PC-9 (cell line): ENCODE measurements around the gene PALLD. TPM values are rescaled to one million over a fixed set of nuclear protein-coding genes. Genes with fewer than 3 reads are reported as not detected.

Experiments used
- BruUV-seq: library from RNA; stranded (reverse); fragments of 400-500 nt; replicated peaks from 2 replicates; lab custom pipeline; 2021; lab: Mats Ljungman, UMichigan
- CTCF ChIA-PET: fragments of 300-600 bp; sonication (Branson Sonifier 250); formaldehyde crosslinking; loops from one replicate; lab custom pipeline; 2022; ENCODE audit warnings: antibody characterized with exemption; lab: Charles Lee
- POLR2A ChIA-PET: fragments of 300-600 bp; sonication (Branson Sonifier 250); formaldehyde crosslinking; loops from one replicate; lab custom pipeline; 2022; ENCODE audit warnings: antibody characterized with exemption; ENCODE audit not compliant: unreplicated experiment; lab: Charles Lee
- DNase-seq, 2 experiments: peaks; one replicate each; pipeline versions ENCODE4 v3.0.0 to v3.0.0-alpha.2; 2015 to 2022; ENCODE audit warnings: mixed read lengths in 1 of 2
- H2AFZ ChIP-seq: fragments of 200-600 bp; sonication (generic); 2 replicates; pipeline ENCODE4 v1.8.1; 2017; ENCODE audit warnings: antibody characterized with exemption
- H3F3A ChIP-seq: fragments of 200-600 bp; sonication (generic); 2 replicates; pipeline ENCODE4 v1.8.1; 2017; ENCODE audit warnings: antibody characterized with exemption, mild to moderate bottlenecking, low read depth; ENCODE audit not compliant: insufficient read depth
- H3K27ac ChIP-seq: fragments of 200-600 bp; sonication (generic); 2 replicates; pipeline ENCODE4 v1.6.1; 2016; ENCODE audit warnings: mixed run types
- H3K27me3 ChIP-seq: fragments of 200-600 bp; sonication (generic); 2 replicates; pipeline ENCODE4 v1.6.1; 2016; ENCODE audit warnings: low read depth, mixed run types; ENCODE audit not compliant: insufficient read depth
- H3K36me3 ChIP-seq: fragments of 200-600 bp; sonication (generic); 2 replicates; pipeline ENCODE4 v1.6.1; 2016; ENCODE audit warnings: low read depth, mixed run types
- H3K4me1 ChIP-seq: fragments of 200-600 bp; sonication (generic); replicated peaks from 2 replicates; pipeline ENCODE4 v1.6.1; 2016; ENCODE audit warnings: mixed run types; ENCODE audit not compliant: insufficient read depth
- H3K4me2 ChIP-seq: fragments of 200-600 bp; sonication (generic); 2 replicates; pipeline ENCODE4 v1.6.1; 2017; ENCODE audit warnings: mixed run types
- H3K4me3 ChIP-seq: fragments of 200-600 bp; sonication (generic); 2 replicates; pipeline ENCODE4 v1.6.1; 2016; ENCODE audit warnings: mixed run types
- H3K79me2 ChIP-seq: fragments of 200-600 bp; sonication (generic); 2 replicates; pipeline ENCODE4 v1.6.1; 2017; ENCODE audit warnings: low read depth, mixed run types
- H3K9me2 ChIP-seq: fragments of 200-600 bp; sonication (generic); 2 replicates; pipeline ENCODE4 v1.8.1; 2017; ENCODE audit warnings: mild to moderate bottlenecking; ENCODE audit not compliant: insufficient read depth
- H3K9me3 ChIP-seq: fragments of 200-600 bp; sonication (generic); 2 replicates; pipeline ENCODE4 v1.8.1; 2016; ENCODE audit warnings: low read depth; ENCODE audit not compliant: insufficient read depth
- H4K20me1 ChIP-seq: fragments of 200-600 bp; sonication (generic); 2 replicates; pipeline ENCODE4 v1.8.1; 2017; ENCODE audit not compliant: insufficient read depth
- EZH2 ChIP-seq: fragments of 200-600 bp; sonication (generic); IDR thresholded peaks from 2 replicates; pipeline ENCODE4 v1.8.0; 2017; ENCODE audit warnings: antibody characterized with exemption, low read depth
- intact Hi-C: fragments of 100-400 bp; cut with micrococcal nuclease; formaldehyde crosslinking; loops from one replicate; pipeline ENCODE4 v1.10.0; 2022; ENCODE audit not compliant: unreplicated experiment
- total RNA-seq: library from RNA; stranded (reverse); gene quantifications from 2 replicates; pipeline ENCODE4 v1.2.3, GENCODE V29; 2021
- TF ChIP-seq, protein P1 (sequence below): fragments of 200-600 bp; sonication (generic); conservative IDR thresholded peaks from 2 replicates; pipeline ENCODE4 v1.6.1; 2017; ENCODE audit warnings: mixed run types, antibody characterized with exemption, mild to moderate bottlenecking, moderate library complexity

The PALLD gene
- total RNA-seq, 1 experiment from 2014 or later: 156 TPM

DNA sequence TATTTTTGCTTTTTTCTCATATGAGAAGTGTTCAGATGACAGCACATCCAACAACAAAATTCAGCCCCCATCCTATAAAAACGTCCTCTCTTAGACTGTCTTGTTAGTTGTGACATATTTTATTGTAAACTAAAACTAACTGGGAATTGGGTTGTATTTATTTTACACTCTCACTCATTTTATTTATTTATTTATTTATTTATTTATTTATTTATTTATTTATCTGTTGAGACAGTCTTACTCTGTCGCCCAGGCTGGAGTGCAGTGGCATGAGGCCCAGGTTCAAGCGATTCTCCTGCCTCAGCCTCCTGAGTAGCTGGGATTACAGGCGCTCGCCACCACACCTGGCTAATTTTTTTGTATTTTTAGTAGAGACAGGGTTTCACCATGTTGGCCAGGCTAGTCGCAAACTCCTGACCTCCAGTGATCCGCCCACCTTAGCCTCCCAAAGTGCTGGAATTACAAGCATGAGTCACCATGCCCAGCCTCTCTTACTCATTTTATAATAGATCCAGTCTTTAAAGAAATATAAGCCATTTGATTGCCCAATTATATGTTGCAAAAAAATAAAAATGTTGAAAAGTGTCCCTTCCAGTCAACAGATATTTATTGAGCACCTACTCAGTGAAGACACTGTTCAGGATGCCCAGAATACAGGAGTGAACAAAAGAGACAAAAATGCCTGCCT lies 44.6 kb downstream of the PALLD start:
- H3K27ac ChIP-seq: no peak overlapping the region
- intact Hi-C loops: loop anchor here (2.0 kb wide), 1 partner anchor 21 kb away; no protein-coding TSS in a partner anchor
- no peak overlapping the region for H2AFZ ChIP-seq
- TF ChIP-seq, protein P1, sequence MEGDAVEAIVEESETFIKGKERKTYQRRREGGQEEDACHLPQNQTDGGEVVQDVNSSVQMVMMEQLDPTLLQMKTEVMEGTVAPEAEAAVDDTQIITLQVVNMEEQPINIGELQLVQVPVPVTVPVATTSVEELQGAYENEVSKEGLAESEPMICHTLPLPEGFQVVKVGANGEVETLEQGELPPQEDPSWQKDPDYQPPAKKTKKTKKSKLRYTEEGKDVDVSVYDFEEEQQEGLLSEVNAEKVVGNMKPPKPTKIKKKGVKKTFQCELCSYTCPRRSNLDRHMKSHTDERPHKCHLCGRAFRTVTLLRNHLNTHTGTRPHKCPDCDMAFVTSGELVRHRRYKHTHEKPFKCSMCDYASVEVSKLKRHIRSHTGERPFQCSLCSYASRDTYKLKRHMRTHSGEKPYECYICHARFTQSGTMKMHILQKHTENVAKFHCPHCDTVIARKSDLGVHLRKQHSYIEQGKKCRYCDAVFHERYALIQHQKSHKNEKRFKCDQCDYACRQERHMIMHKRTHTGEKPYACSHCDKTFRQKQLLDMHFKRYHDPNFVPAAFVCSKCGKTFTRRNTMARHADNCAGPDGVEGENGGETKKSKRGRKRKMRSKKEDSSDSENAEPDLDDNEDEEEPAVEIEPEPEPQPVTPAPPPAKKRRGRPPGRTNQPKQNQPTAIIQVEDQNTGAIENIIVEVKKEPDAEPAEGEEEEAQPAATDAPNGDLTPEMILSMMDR: no peak
- no peak for TF ChIP-seq EZH2
- POLR2A ChIA-PET: no interaction called here
- no peaks in the 10 kb centered on the region for H4K20me1 ChIP-seq
- no peaks in the 10 kb centered on the region for H3K36me3 ChIP-seq
- CTCF ChIA-PET: interaction anchor here (0.6 kb wide), 1 partner anchor 1085 kb away, joined by 3 read pairs; no protein-coding TSS in a partner anchor
- no peak overlapping the region for H3K4me2 ChIP-seq
- peak; percentile 57 to 64 for DNase-seq
- no peak overlapping the region for H3K4me3 ChIP-seq
- H3K79me2 ChIP-seq: no peaks in the 10 kb centered on the region
- no peaks in the 10 kb centered on the region for H3K9me3 ChIP-seq
- BruUV-seq: TSS peak; percentile 86
- peaks cover 14% of the 10 kb centered on the region; the same call in 1 of the 2 replicates for H3K4me1 ChIP-seq
- no peaks in the 10 kb centered on the region for H3K27me3 ChIP-seq
- H3K9me2 ChIP-seq: no peaks in the 10 kb centered on the region
- H3F3A ChIP-seq: no peaks in the 10 kb centered on the region

DNA sequence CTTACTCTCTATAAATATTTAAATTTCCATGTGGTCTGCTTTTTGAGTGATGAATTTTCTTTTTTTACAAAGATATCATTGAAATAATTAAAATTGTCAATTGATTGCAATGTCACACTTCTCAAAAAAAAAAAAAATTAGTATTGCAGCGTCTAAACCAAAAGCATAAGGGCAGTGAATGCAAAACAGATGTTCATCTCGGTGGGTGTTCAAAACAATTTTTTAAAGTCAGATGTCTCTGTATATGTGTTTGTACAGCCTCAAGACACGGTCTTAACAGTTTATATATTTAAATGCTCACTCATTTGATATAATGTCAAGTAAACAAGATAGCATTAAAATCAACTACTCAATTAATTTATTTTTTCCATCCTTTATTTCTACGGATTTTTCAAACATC lies 52.3 kb downstream of the PALLD start:
- intact Hi-C loops: no loop called here
- no peaks in the 10 kb centered on the region for H3K36me3 ChIP-seq
- H3F3A ChIP-seq: no peaks in the 10 kb centered on the region; the same call in 1 of the 2 replicates
- H3K27me3 ChIP-seq: no peaks in the 10 kb centered on the region
- no peak overlapping the region for H3K27ac ChIP-seq
- TF ChIP-seq, protein P1: no peak
- TF ChIP-seq EZH2: no peak
- H3K9me3 ChIP-seq: no peaks in the 10 kb centered on the region
- H3K4me2 ChIP-seq: no peak overlapping the region
- no peaks in the 10 kb centered on the region for H3K79me2 ChIP-seq
- BruUV-seq: no TSS peak
- peaks cover 13% of the 10 kb centered on the region; the same call in 1 of the 2 replicates for H3K4me1 ChIP-seq
- ChIA-PET POLR2A (no interaction called here), CTCF (no interaction called here)
- H4K20me1 ChIP-seq: no peaks in the 10 kb centered on the region
- no peaks in the 10 kb centered on the region for H3K9me2 ChIP-seq
- no peak for DNase-seq
- H3K4me3 ChIP-seq: no peak overlapping the region
- H2AFZ ChIP-seq: no peak overlapping the region

DNA sequence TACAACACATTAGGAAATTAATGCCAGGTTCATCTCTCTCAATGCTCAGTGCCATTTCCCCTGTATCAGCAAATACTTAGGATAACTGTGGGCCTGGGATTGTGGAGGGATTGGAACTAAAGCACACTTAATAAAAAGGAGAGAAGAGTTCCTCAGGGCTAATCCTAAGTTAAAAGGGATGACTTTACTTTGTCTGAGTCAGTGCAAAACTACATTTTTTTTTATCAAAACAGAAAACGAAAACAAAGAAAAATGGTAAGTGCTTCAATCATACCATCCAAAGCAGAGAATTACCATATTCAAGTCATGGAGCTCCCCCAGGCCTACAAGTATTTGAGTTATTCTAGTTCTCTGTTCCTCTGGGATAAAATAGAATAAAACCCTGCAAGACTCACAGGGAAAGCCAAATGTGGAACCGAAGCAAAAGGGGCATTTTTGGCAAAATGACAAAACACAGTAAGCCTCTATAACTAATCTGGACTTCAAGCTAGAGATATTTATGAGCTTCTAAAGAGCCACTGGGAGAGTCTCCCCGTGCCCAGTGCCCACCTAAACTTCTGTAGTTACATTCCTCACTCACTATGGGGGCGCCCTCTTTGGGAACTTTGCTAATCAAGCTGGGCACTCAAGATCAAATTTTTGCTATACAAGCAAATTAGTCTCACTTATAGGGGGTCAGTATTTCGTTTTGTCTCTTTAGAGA lies 53.4 kb downstream of the PALLD start:
- Histone ChIP-seq H3F3A (no peaks in the 10 kb centered on the region; the same call in 1 of the 2 replicates), H3K79me2 (no peaks in the 10 kb centered on the region), H3K9me3 (no peaks in the 10 kb centered on the region), H3K27ac (peak overlapping the region; percentile 51; the same call in 1 of the 2 replicates), H2AFZ (peak overlapping the region; percentile 33; the same call in 1 of the 2 replicates), H3K36me3 (no peaks in the 10 kb centered on the region), H4K20me1 (no peaks in the 10 kb centered on the region), H3K4me3 (no peak overlapping the region), H3K4me2 (no peak overlapping the region), H3K27me3 (no peaks in the 10 kb centered on the region), H3K4me1 (peaks cover 13% of the 10 kb centered on the region; the same call in 1 of the 2 replicates), H3K9me2 (no peaks in the 10 kb centered on the region)
- DNase-seq: no peak
- BruUV-seq: no TSS peak
- intact Hi-C loops: no loop called here
- CTCF ChIA-PET: no interaction called here
- TF ChIP-seq, protein P1: no peak
- POLR2A ChIA-PET: no interaction called here
